SK-N-SH treated with all-trans-retinoic acid at 6 μM for 48 hours (cell line): ENCODE measurements around the gene KRT83.

Experiments
- PPARA ChIP-seq: fragments of 250-450 bp; sonication (Bioruptor Pico); IDR thresholded peaks from 2 replicates; pipeline ENCODE4 v1.5.0; 2020; ENCODE audit warnings: mild to moderate bottlenecking, borderline replicate concordance
- TCF4 ChIP-seq: fragments of 250-450 bp; sonication (Bioruptor Pico); IDR thresholded peaks from 2 replicates; pipeline ENCODE4 v1.8.0; 2021; ENCODE audit warnings: mild to moderate bottlenecking, moderate library complexity, borderline replicate concordance
- TF ChIP-seq, protein P1 (sequence below): fragments of 250-450 bp; sonication (Bioruptor Pico); IDR thresholded peaks from 2 replicates; pipeline ENCODE4 v1.5.1; 2020; ENCODE audit warnings: low read depth, mild to moderate bottlenecking, moderate library complexity
- TF ChIP-seq, protein P2 (sequence below): fragments of 250-450 bp; sonication (Bioruptor Pico); IDR thresholded peaks from 2 replicates; pipeline ENCODE4 v1.8.0; 2020; ENCODE audit warnings: mild to moderate bottlenecking, moderate library complexity, borderline replicate concordance

- TF ChIP-seq, protein P1, sequence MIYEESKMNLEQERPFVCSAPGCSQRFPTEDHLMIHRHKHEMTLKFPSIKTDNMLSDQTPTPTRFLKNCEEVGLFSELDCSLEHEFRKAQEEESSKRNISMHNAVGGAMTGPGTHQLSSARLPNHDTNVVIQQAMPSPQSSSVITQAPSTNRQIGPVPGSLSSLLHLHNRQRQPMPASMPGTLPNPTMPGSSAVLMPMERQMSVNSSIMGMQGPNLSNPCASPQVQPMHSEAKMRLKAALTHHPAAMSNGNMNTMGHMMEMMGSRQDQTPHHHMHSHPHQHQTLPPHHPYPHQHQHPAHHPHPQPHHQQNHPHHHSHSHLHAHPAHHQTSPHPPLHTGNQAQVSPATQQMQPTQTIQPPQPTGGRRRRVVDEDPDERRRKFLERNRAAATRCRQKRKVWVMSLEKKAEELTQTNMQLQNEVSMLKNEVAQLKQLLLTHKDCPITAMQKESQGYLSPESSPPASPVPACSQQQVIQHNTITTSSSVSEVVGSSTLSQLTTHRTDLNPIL (CRISPR knock-in tag): no peak
- TF ChIP-seq PPARA (no peak), TCF4 (no peak)
- TF ChIP-seq, protein P2, sequence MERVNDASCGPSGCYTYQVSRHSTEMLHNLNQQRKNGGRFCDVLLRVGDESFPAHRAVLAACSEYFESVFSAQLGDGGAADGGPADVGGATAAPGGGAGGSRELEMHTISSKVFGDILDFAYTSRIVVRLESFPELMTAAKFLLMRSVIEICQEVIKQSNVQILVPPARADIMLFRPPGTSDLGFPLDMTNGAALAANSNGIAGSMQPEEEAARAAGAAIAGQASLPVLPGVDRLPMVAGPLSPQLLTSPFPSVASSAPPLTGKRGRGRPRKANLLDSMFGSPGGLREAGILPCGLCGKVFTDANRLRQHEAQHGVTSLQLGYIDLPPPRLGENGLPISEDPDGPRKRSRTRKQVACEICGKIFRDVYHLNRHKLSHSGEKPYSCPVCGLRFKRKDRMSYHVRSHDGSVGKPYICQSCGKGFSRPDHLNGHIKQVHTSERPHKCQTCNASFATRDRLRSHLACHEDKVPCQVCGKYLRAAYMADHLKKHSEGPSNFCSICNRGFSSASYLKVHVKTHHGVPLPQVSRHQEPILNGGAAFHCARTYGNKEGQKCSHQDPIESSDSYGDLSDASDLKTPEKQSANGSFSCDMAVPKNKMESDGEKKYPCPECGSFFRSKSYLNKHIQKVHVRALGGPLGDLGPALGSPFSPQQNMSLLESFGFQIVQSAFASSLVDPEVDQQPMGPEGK (CRISPR knock-in tag): no peak
These were observed 53.0 kb downstream of the KRT83 start for GRCh38 chr12:52268212-52268611.
